ENCODE data around the gene DHCR7. TPM values are rescaled to one million over a fixed set of nuclear protein-coding genes. Genes with fewer than 3 reads are reported as not detected.

The DHCR7 gene
- total and polyA plus RNA-seq, 12 donors: 31.8 to 904 (median 85.3) TPM

GRCh38 chr11:71454470-71455113, 6.4 kb upstream of the DHCR7 start:
- intact Hi-C loops (cut with DNase I): no loop called here
- Histone ChIP-seq H3K27me3 (no peaks in the 10 kb centered on the region), H3K36me3 (replicated peaks in 1 of 2) (peaks cover 0 to 48% of the 10 kb centered on the region in 2 donors), H3K27ac (no peak overlapping the region), H3K4me1 (replicated peaks in 1 of 2) (peaks cover 17 to 42% of the 10 kb centered on the region in 2 donors), H3K4me3 (no peak overlapping the region), H3K9me3 (replicated peaks in 1 of 3) (no peaks in the 10 kb centered on the region)
- no peak for TF ChIP-seq POLR2A (IDR thresholded peaks at IDR 0.05)
- no peak for TF ChIP-seq CTCF (IDR thresholded peaks at IDR 0.05)
- DNase-seq: no peak
- 68 to 77% (median 76%) methylated on average over 7 of the region's 7 CpGs for WGBS, 4 donors

- H3K36me3 ChIP-seq (replicated peaks in 1 of 2): peaks cover 0 to 41% of the 10 kb centered on the region in 2 donors
- H3K27me3 ChIP-seq: no peaks in the 10 kb centered on the region
- no peak for DNase-seq
- H3K9me3 ChIP-seq (replicated peaks in 1 of 3): no peaks in the 10 kb centered on the region
- peak overlapping the region in 2 of 4 donors; percentile 77 to 89 for H3K4me3 ChIP-seq
- H3K27ac ChIP-seq: no peak overlapping the region
- peaks cover 23 to 49% of the 10 kb centered on the region in 2 donors for H3K4me1 ChIP-seq (replicated peaks in 1 of 2)
- TF ChIP-seq POLR2A (IDR thresholded peaks at IDR 0.05) (no peak), CTCF (IDR thresholded peaks at IDR 0.05) (no peak)
- intact Hi-C loops (cut with DNase I): no loop called here
- WGBS, 4 donors: 29 to 55% (median 38%) methylated on average over 7 of the region's 7 CpGs
These were observed 5.7 kb upstream of the DHCR7 start for GRCh38 chr11:71453918-71454304.

GRCh38 chr11:71453037-71453917, 5.1 kb upstream of the DHCR7 start, which contains the start of gene NADSYN1:
NADSYN1 (plus strand) TSS chr11:71453203; CDS start chr11:71453297, 94 bp downstream.
- intact Hi-C loops (cut with DNase I): no loop called here
- 1 to 5% (median 1%) methylated on average over 17 to 61 of the region's 61 CpGs for WGBS, 4 donors
- peak; percentile 97 to 98 (median 98) for DNase-seq
- peak in 1 of 2 donors; percentile 61 for TF ChIP-seq POLR2A (IDR thresholded peaks at IDR 0.05)
- TF ChIP-seq CTCF (IDR thresholded peaks at IDR 0.05): no peak
- Histone ChIP-seq H3K4me3 (peak within 1 kb of the TSS; percentile 69 to 89 (median 80)), H3K27ac (peak within 1 kb of the TSS; percentile 58 to 96 (median 82)), H3K9me3 (replicated peaks in 1 of 3) (no peaks in the 10 kb centered on the region), H3K4me1 (replicated peaks in 1 of 2) (peaks cover 26 to 49% of the 10 kb centered on the region in 2 donors), H3K27me3 (no peaks in the 10 kb centered on the region), H3K36me3 (replicated peaks in 1 of 2) (peaks cover 0 to 35% of the 10 kb centered on the region in 2 donors)
